ENCODE results near the gene GABRD. TPM values are rescaled to one million over a fixed set of nuclear protein-coding genes. Genes with fewer than 3 reads are reported as not detected.
"Not testable (repeated sequence)": the region's sequence is repeated elsewhere in the genome, so short reads cannot be mapped to it uniquely, and the experiment has no call there.

Gene GABRD
- total and polyA plus RNA-seq, 8 donors, result 0.09 to 0.61 (median 0.15) TPM; not detected in 3

DNA sequence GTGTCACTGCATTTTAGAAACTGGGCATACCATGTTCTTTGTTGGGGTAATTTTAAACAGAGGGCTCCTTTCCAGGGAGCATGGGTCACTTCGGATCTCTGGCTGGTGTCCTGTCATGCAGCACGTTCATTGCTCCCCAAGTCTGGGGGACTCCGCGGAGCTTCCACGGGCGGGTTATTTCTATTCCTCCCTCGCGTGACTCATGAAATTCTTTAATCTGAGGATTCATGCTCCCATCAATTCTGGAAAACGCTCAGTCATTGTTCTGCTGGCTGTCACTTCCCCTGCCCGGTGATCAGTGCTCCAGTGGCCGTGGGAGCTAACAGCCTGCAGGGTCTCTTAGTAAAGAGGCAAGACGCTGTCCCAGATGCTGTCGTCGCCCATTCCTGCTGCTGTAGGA is 43.6 kb upstream of the GABRD start:
- WGBS, 2 donors, result 69 to 75% methylated on average over 14 of the region's 14 CpGs
- no peak for ATAC-seq
- TF ChIP-seq, protein P1, sequence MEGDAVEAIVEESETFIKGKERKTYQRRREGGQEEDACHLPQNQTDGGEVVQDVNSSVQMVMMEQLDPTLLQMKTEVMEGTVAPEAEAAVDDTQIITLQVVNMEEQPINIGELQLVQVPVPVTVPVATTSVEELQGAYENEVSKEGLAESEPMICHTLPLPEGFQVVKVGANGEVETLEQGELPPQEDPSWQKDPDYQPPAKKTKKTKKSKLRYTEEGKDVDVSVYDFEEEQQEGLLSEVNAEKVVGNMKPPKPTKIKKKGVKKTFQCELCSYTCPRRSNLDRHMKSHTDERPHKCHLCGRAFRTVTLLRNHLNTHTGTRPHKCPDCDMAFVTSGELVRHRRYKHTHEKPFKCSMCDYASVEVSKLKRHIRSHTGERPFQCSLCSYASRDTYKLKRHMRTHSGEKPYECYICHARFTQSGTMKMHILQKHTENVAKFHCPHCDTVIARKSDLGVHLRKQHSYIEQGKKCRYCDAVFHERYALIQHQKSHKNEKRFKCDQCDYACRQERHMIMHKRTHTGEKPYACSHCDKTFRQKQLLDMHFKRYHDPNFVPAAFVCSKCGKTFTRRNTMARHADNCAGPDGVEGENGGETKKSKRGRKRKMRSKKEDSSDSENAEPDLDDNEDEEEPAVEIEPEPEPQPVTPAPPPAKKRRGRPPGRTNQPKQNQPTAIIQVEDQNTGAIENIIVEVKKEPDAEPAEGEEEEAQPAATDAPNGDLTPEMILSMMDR (IDR thresholded peaks at IDR 0.05), result no peak

DNA sequence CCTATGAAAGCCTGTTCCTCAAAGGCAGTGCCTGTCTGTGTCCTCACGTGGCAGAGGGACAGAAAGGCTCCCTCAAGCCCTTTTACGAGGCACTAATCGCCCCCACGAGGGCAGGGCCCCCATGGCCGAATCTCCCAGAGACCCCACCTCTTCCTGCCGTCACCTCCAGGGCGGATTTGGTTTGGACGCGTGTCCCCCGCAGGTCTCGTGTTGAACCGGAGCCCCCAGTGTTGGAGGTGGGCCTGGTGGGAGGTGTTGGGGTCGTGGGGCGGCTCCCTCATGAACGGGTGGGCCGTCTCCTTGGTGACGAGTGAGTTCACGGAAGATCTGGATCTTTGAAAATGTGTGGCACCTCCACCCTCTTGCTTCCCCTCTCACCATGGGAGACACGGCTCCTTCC is 43.1 kb upstream of the GABRD start:
- Histone ChIP-seq H3K4me3 (no peak overlapping the region), H3K9me3 (no peaks in the 10 kb centered on the region), H3K27me3 (no peaks in the 10 kb centered on the region), H3K36me3 (no peaks in the 10 kb centered on the region), H3K4me1 (no peaks in the 10 kb centered on the region), H3K27ac (no peak overlapping the region)
- ATAC-seq (no peak), DNase-seq (no peak), FAIRE-seq (no peak)
- 72 to 78% methylated on average over 19 of the region's 19 CpGs for WGBS, 2 donors
- TF ChIP-seq, protein P1 (IDR thresholded peaks at IDR 0.05), result no peak
- intact Hi-C loops (cut with DNase I), result no loop called here

More for the DNA sequence above, 43.6 kb upstream of the GABRD start:
- Histone ChIP-seq H3K9me3 (no peaks in the 10 kb centered on the region), H3K4me3 (no peak overlapping the region), H3K36me3 (no peaks in the 10 kb centered on the region), H3K27me3 (no peaks in the 10 kb centered on the region), H3K27ac (no peak overlapping the region), H3K4me1 (no peaks in the 10 kb centered on the region)
- FAIRE-seq, result no peak
- intact Hi-C loops (cut with DNase I), result no loop called here
- no peak for DNase-seq

DNA sequence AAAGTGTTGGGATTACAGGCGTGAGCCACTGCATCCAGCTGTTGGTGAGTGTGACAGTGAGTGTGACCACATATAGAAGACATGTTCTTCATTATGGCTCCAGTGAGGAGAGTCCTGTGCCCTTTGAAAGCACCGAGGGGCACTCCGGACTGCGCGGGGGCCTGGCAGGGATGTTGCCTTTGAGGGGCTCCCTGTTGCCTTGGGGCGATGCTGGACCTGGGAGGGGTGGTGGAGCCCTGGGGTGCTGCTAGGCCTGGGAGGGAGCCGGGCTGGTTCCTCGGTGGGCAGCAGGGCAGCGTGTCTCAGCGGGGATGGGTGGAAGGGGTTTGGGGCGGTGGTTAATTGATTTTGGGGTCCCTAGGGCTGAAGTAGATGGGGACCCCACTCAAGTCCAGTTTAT is 41.0 kb upstream of the GABRD start:
- no peak for ATAC-seq
- H3K27ac ChIP-seq, result no peak overlapping the region
- H3K9me3 ChIP-seq, result no peaks in the 10 kb centered on the region
- H3K4me1 ChIP-seq, result no peaks in the 10 kb centered on the region
- no peak for DNase-seq
- TF ChIP-seq, protein P1 (IDR thresholded peaks at IDR 0.05), result no peak
- H3K36me3 ChIP-seq, result no peaks in the 10 kb centered on the region
- H3K4me3 ChIP-seq, result no peak overlapping the region
- intact Hi-C loops (cut with DNase I), result no loop called here
- no peaks in the 10 kb centered on the region for H3K27me3 ChIP-seq
- WGBS, 2 donors, result 81 to 84% methylated on average over 11 of the region's 11 CpGs
- no peak for FAIRE-seq

DNA sequence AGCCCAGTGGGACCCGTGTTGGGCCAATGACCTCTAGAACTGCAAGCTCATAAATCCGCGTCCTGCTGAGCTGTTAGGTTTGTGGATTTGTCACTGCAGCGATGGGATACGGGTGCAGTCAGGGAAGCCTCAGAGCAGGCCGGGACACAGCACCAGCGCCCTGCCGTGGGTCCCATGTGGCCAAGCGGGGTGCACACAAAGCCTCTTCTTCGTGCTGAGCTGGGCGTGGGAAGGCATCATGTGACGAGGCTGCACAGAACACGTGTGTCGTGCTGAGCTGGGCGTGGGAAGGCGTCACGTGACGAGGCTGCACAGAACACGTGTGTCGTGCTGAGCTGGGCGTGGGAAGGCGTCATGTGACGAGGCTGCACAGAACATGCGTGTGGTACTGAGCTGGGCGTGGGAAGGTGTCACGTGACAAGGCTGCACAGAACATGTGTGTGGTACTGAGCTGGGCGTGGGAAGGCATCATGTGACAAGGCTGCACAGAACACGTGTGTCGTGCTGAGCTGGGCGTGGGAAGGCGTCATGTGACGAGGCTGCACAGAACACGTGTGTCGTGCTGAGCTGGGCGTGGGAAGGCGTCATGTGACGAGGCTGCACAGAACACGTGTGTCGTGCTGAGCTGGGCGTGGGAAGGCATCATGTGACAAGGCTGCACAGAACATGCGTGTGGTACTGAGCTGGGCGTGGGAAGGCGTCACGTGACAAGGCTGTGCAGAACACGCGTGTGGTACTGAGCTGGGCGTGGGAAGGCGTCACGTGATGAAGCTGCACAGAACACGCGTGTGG is 40.3 kb upstream of the GABRD start:
- H3K36me3 ChIP-seq; H3K4me3 ChIP-seq; H3K27me3 ChIP-seq; H3K27ac ChIP-seq; DNase-seq; H3K9me3 ChIP-seq; intact Hi-C loops (cut with DNase I); ATAC-seq; FAIRE-seq; H3K4me1 ChIP-seq: not testable (repeated sequence)
- WGBS, 2 donors, result 82 to 89% methylated on average over 46 to 51 of the region's 51 CpGs

DNA sequence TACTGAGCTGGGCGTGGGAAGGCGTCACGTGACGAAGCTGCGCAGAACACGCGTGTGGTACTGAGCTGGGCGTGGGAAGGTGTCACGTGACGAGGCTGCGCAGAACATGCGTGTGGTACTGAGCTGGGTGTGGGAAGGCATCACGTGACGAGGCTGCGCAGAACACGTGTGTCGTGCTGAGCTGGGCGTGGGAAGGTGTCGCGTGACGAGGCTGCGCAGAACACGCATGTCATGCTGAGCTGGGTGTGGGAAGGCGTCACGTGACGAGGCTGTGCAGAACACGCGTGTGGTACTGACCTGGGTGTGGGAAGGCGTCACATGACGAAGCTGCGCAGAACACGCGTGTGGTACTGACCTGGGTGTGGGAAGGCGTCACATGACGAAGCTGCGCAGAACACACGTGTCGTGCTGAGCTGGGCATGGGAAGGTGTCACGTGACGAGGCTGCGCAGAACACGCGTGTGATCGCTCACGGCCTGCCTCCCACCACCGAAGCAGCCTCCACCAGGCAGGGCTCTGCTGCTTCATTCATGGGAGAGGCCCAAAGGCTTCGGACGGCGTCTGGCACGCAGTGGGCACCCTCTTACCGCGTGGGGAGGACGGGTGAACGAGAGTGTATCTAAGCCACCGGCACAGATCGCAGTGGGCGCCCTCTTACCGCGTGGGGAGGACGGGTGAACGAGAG is 39.5 kb upstream of the GABRD start:
- no peaks in the 10 kb centered on the region for H3K27me3 ChIP-seq
- no peaks in the 10 kb centered on the region for H3K4me1 ChIP-seq
- TF ChIP-seq, protein P1 (IDR thresholded peaks at IDR 0.05), result no peak
- WGBS, 2 donors, result 87 to 92% methylated on average over 61 of the region's 61 CpGs
- no peak for ATAC-seq
- FAIRE-seq, result no peak
- H3K9me3 ChIP-seq, result no peaks in the 10 kb centered on the region
- no peak for DNase-seq
- H3K36me3 ChIP-seq, result no peaks in the 10 kb centered on the region
- no peak overlapping the region for H3K27ac ChIP-seq
- no peak overlapping the region for H3K4me3 ChIP-seq
- intact Hi-C loops (cut with DNase I), result no loop called here
